Kidney epithelial cell (primary cell): ENCODE measurements around the gene BMPER. TPM values are rescaled to one million over a fixed set of nuclear protein-coding genes. Genes with fewer than 3 reads are reported as not detected.

Experiments
- DNase-seq: peaks from one replicate; pipeline ENCODE4 v3.0.0-alpha.2; 2010; ENCODE audit warnings: low read depth
- H3K27me3 ChIP-seq: 2 replicates; pipeline ENCODE4 v1.6.0; 2011; ENCODE audit warnings: low read length; ENCODE audit not compliant: control insufficient read depth, insufficient read depth
- H3K36me3 ChIP-seq: 2 replicates; pipeline ENCODE4 v1.5.1; 2011; ENCODE audit warnings: low read length; ENCODE audit not compliant: control insufficient read depth, insufficient read depth
- H3K4me3 ChIP-seq: 2 replicates; pipeline ENCODE4 v1.5.1; 2011; ENCODE audit warnings: low read depth, mild to moderate bottlenecking, control low read depth, low read length
- total RNA-seq: library from RNA; depleted of rRNA; stranded (reverse); fragments of >200 nt; gene quantifications from 2 replicates; pipeline ENCODE4 v1.2.3, GENCODE V29; 2015
- TF ChIP-seq, protein P1 (sequence below): IDR thresholded peaks from 2 replicates; pipeline ENCODE4 v1.5.1; 2011; ENCODE audit warnings: mild to moderate bottlenecking, moderate library complexity, low read length, control low read depth, inconsistent platforms; ENCODE audit not compliant: insufficient read depth, poor library complexity, severe bottlenecking

BMPER gene
- total RNA-seq, 1 donor from 2014 or later, result 0.04 TPM

DNA sequence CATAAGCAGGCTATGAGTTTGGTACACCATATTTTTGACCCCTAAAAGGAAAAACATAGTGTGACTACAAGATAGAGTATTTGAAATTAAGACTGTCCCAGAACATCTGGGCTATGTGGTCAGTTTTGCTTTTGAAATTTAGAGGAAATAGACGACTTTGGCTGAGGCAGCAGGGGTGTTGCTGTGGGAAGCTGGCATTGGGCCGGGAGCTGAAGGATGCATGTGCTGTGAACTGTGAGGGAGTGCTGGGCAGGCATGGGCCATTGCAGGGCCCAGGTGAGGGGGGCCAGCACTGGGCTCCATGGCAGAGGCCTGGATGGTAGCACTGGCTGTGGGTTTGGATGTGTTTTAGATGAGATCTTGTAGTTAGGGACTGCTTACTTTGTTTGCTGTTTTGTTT is 168.3 kb downstream of the BMPER start:
- Histone ChIP-seq H3K27me3 (no peaks in the 10 kb centered on the region), H3K36me3 (no peaks in the 10 kb centered on the region), H3K4me3 (no peak overlapping the region)
- no peak for DNase-seq
- TF ChIP-seq, protein P1, sequence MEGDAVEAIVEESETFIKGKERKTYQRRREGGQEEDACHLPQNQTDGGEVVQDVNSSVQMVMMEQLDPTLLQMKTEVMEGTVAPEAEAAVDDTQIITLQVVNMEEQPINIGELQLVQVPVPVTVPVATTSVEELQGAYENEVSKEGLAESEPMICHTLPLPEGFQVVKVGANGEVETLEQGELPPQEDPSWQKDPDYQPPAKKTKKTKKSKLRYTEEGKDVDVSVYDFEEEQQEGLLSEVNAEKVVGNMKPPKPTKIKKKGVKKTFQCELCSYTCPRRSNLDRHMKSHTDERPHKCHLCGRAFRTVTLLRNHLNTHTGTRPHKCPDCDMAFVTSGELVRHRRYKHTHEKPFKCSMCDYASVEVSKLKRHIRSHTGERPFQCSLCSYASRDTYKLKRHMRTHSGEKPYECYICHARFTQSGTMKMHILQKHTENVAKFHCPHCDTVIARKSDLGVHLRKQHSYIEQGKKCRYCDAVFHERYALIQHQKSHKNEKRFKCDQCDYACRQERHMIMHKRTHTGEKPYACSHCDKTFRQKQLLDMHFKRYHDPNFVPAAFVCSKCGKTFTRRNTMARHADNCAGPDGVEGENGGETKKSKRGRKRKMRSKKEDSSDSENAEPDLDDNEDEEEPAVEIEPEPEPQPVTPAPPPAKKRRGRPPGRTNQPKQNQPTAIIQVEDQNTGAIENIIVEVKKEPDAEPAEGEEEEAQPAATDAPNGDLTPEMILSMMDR, result no peak

- Histone ChIP-seq H3K4me3 (no peak overlapping the region), H3K27me3 (no peaks in the 10 kb centered on the region), H3K36me3 (no peaks in the 10 kb centered on the region)
- no peak for DNase-seq
- TF ChIP-seq, protein P1, result no peak
Measured at GRCh38 chr7:34074421-34074820, 169.1 kb downstream of the BMPER start.

DNA sequence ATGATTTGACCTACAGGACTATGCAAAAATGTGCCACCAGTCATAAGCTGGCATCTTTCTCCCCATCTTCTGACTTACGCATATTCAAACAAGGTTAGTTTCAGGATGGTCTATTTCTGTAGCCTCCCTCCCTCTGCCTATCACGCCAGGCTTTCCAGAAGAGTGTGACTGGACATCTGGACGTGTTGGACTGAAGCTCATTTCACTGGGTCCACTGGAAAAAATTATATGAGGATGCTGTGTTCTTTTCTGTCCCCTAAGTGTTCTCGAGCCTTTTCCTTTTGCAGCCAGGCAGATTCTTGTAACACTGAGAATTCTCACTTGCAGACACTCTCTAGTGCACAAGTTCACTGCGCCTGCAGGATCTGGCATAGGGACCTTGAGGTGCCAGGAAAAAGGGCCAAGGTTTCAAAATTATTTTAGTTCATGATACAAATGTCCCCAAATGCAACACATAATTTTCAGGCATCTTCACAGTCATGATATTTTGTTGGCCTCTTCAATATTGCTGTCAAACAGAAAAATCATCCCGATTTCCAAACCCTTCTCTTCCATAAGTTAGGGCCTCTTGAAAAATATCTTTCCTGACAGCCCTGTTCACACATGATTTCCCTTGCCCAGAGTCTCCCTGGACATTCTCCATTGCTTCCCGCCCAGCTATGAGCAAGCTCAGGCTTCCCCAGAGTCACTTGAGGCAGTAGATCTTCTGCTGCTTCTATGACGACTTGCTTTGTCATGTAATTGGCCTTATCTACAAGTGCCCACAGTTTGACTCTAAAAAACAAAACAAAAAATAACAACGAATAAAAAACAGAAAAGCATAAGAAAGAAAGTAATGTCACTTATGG is 170.4 kb downstream of the BMPER start:
- Histone ChIP-seq H3K4me3 (no peak overlapping the region), H3K27me3 (no peaks in the 10 kb centered on the region), H3K36me3 (no peaks in the 10 kb centered on the region)
- DNase-seq, result no peak
- TF ChIP-seq, protein P1, result no peak

DNA sequence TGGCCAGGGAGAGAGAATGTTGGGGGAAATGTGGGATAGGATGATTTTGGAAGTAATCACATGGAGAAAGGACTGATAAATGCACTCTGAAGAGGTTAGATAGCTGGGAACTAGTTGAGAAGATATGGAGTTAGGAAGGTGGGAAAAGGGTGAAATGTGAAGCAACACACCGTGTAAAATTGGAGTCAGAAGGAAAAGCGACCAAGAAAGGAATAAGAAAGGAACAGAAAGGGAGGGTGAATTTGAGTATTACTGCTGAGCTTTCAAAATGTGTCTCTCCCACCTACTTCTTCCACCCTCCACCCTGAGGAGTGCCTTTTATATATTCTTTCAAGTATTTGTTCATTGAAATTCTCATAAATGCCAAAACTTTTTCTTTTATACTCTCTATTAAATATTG is 171.8 kb downstream of the BMPER start:
- Histone ChIP-seq H3K4me3 (no peak overlapping the region), H3K27me3 (no peaks in the 10 kb centered on the region), H3K36me3 (no peaks in the 10 kb centered on the region)
- TF ChIP-seq, protein P1, result no peak
- no peak for DNase-seq

DNA sequence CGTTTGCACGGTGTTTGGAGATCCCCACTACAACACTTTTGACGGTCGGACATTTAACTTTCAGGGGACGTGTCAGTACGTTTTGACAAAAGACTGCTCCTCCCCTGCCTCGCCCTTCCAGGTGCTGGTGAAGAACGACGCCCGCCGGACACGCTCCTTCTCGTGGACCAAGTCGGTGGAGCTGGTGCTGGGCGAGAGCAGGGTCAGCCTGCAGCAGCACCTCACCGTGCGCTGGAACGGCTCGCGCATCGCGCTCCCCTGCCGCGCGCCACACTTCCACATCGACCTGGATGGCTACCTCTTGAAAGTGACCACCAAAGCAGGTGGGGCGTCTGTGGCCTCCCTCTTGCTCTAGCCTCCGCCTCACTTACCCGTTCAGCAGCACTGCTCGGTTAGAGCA is 173.5 kb downstream of the BMPER start:
- H3K27me3 ChIP-seq, result no peaks in the 10 kb centered on the region
- no peaks in the 10 kb centered on the region for H3K36me3 ChIP-seq
- no peak overlapping the region for H3K4me3 ChIP-seq
- DNase-seq, result no peak
- TF ChIP-seq, protein P1, result no peak

- Histone ChIP-seq H3K36me3 (no peaks in the 10 kb centered on the region), H3K4me3 (no peak overlapping the region), H3K27me3 (no peaks in the 10 kb centered on the region)
- TF ChIP-seq, protein P1, result no peak
- no peak for DNase-seq
Measured at GRCh38 chr7:34080513-34080912, 175.2 kb downstream of the BMPER start.
